Endothelial cell of umbilical vein (primary cell): ENCODE results near the gene GIT2. TPM values are rescaled to one million over a fixed set of nuclear protein-coding genes. Genes with fewer than 3 reads are reported as not detected.

Experiments used
- BruUV-seq: library from RNA; stranded (reverse); fragments of 400-500 nt; replicated peaks from 2 replicates; lab custom pipeline; 2021; lab: Mats Ljungman, UMichigan
- CTCF ChIA-PET: fragments of 300-600, 350-600 bp; sonication (Branson Sonifier 250); formaldehyde crosslinking; loops from one replicate; lab custom pipeline; 2021; ENCODE audit warnings: antibody characterized with exemption, inconsistent platforms; lab: Charles Lee
- POLR2A ChIA-PET: fragments of 300-600, 350-600 bp; sonication (Branson Sonifier 250); formaldehyde crosslinking; loops from one replicate; lab custom pipeline; 2021; ENCODE audit warnings: antibody characterized with exemption, inconsistent platforms; lab: Charles Lee
- DNase-seq: peaks from one replicate; pipeline ENCODE4 v3.0.0-alpha.2; 2011; ENCODE audit warnings: low read depth, low spot score
- FAIRE-seq: peaks from 2 replicates; lab custom pipeline; 2011; peaks lifted over from hg19 to GRCh38; lab: Jason Lieb, UNC
- H2AFZ ChIP-seq: 2 replicates; pipeline ENCODE4 v1.6.0; 2012; ENCODE audit warnings: low read depth, low read length, control low read depth, inconsistent platforms
- H3K27ac ChIP-seq: 2 replicates; pipeline ENCODE4 v1.5.1; 2011; ENCODE audit warnings: low read depth, mild to moderate bottlenecking, control low read depth, low read length, moderate library complexity; ENCODE audit not compliant: insufficient read depth
- H3K27me3 ChIP-seq, 2 experiments: 2 replicates each; pipeline versions ENCODE4 v1.6.0 to v1.6.1; 2011; ENCODE audit warnings: low read length in 2 of 2, mixed read lengths in 1 of 2; ENCODE audit not compliant: control insufficient read depth in 2 of 2, insufficient read depth in 2 of 2
- H3K36me3 ChIP-seq, 2 experiments: 2 replicates in 1 of 2; 3 replicates in 1 of 2; pipeline ENCODE4 v1.5.1; 2011; ENCODE audit warnings: low read length in 2 of 2, mild to moderate bottlenecking in 1 of 2, moderate library complexity in 1 of 2; ENCODE audit not compliant: control insufficient read depth in 2 of 2, insufficient read depth in 2 of 2; ENCODE audit errors: extremely low read depth in 1 of 2
- H3K4me1 ChIP-seq: 3 replicates; pipeline ENCODE4 v1.5.1; 2011; ENCODE audit warnings: mild to moderate bottlenecking, low read length; ENCODE audit not compliant: control insufficient read depth, insufficient read depth; ENCODE audit errors: extremely low read depth
- H3K4me2 ChIP-seq: 2 replicates; pipeline ENCODE4 v1.6.1; 2011; ENCODE audit warnings: low read length, control low read depth, mixed read lengths; ENCODE audit not compliant: insufficient read depth
- H3K4me3 ChIP-seq, 3 experiments: fragments of 200-600 bp in 1 of 3; sonication (generic), shearing (Covaris generic) in 1 of 3; replicated peaks in 1 of 3; 2 replicates each; pipeline ENCODE4 v1.5.1; 2011 to 2016; ENCODE audit warnings: control low read depth in 3 of 3, low read length in 3 of 3, mild to moderate bottlenecking in 2 of 3, inconsistent platforms in 1 of 3, low read depth in 1 of 3, moderate library complexity in 1 of 3; ENCODE audit not compliant: insufficient read depth in 1 of 3
- H3K79me2 ChIP-seq: 2 replicates; pipeline ENCODE4 v1.6.0; 2012; ENCODE audit warnings: low read length, inconsistent platforms; ENCODE audit not compliant: control insufficient read depth, insufficient read depth
- H3K9ac ChIP-seq: replicated peaks from 2 replicates; pipeline ENCODE3; 2011; ENCODE audit warnings: low read length, control low read depth; ENCODE audit not compliant: insufficient read depth; ENCODE audit errors: extremely low read depth
- H3K9me1 ChIP-seq: replicated peaks from 3 replicates; pipeline ENCODE4 v1.6.0; 2011; ENCODE audit warnings: mild to moderate bottlenecking, low read length; ENCODE audit not compliant: control insufficient read depth, insufficient read depth; ENCODE audit errors: extremely low read depth
- H3K9me3 ChIP-seq: replicated peaks from 2 replicates; pipeline ENCODE4 v1.5.1; 2012; ENCODE audit warnings: low read length, inconsistent platforms; ENCODE audit not compliant: control insufficient read depth, insufficient read depth
- H4K20me1 ChIP-seq: replicated peaks from 2 replicates; pipeline ENCODE3; 2011; ENCODE audit warnings: mild to moderate bottlenecking, low read length; ENCODE audit not compliant: control insufficient read depth, insufficient read depth; ENCODE audit errors: extremely low read depth
- CTCF ChIP-seq, 2 donors: IDR thresholded peaks; 1 replicate in 1 of 2; 2 replicates in 1 of 2; pipeline ENCODE4 v1.5.1; 2011; ENCODE audit warnings: low read length in 2 of 2, mild to moderate bottlenecking in 2 of 2, moderate library complexity in 2 of 2, control low read depth in 1 of 2, inconsistent platforms in 1 of 2, low read depth in 1 of 2; ENCODE audit not compliant: insufficient read depth in 1 of 2; ENCODE audit errors: extremely low read depth in 1 of 2
- GATA2 ChIP-seq: IDR thresholded peaks from 2 replicates; pipeline ENCODE4 v1.7.0; 2011; ENCODE audit warnings: low read depth, mild to moderate bottlenecking, moderate library complexity, mixed read lengths, low read length; ENCODE audit not compliant: insufficient read length, insufficient read depth
- JUN ChIP-seq: IDR thresholded peaks from 2 replicates; pipeline ENCODE4 v1.6.1; 2011; ENCODE audit warnings: borderline replicate concordance, low read depth; ENCODE audit not compliant: insufficient read length, insufficient read depth
- MYC ChIP-seq: IDR thresholded peaks from one replicate; pipeline ENCODE4 v1.6.1; 2011; ENCODE audit warnings: mild to moderate bottlenecking, low read depth, low read length
- POLR2A ChIP-seq: IDR thresholded peaks from 2 replicates; pipeline ENCODE4 v1.6.1; 2012; ENCODE audit warnings: low read depth, mild to moderate bottlenecking, control low read depth, low read length
- POLR2AphosphoS5 ChIP-seq: IDR thresholded peaks from 2 replicates; pipeline ENCODE4 v1.6.1; 2012; ENCODE audit warnings: low read depth, mild to moderate bottlenecking, control low read depth, low read length, moderate library complexity; ENCODE audit not compliant: insufficient read depth
- dilution Hi-C: fragments of 300-500 bp; cut with MboI; formaldehyde crosslinking; loops from one replicate; pipeline ENCODE4 v1.15.0; 2019; ENCODE audit warnings: low sequenced_read_pairs; ENCODE audit not compliant: extremely low pct_ligation_motif_present
- intact Hi-C: fragments of 100-400 bp; cut with micrococcal nuclease; formaldehyde crosslinking; loops from one replicate; pipeline ENCODE4 v1.10.0; 2022
- polyA plus RNA-seq, 4 experiments: library from polyadenylated mRNA; depleted of rRNA in 3 of 4; stranded (reverse) in 3 of 4; unstranded in 1 of 4; fragments of >200 nt; gene quantifications; 2 replicates each; pipeline versions ENCODE4 v1.2.1 to v1.2.3, GENCODE V29; 2011 to 2012; ENCODE audit warnings: missing spikeins in 1 of 4
- total RNA-seq: library from RNA; stranded (reverse); gene quantifications from 2 replicates; pipeline ENCODE4 v1.2.3, GENCODE V29; 2021

GIT2 gene
- total and polyA plus RNA-seq, 2 donors (not counting 3 experiments of a cell fraction or from before 2014, with no cell fraction given), result 37.3 to 77.2 TPM

- BruUV-seq, result no TSS peak
- peaks cover 10% of the 10 kb centered on the region for H3K4me1 ChIP-seq
- no peak overlapping the region for H3K4me3 ChIP-seq
- H3K4me2 ChIP-seq, result no peak overlapping the region
- intact Hi-C loops (no loop called here), dilution Hi-C loops (no loop called here)
- no peak for TF ChIP-seq MYC
- TF ChIP-seq GATA2, result no peak
- TF ChIP-seq POLR2A, result no peak
- no peak for TF ChIP-seq POLR2AphosphoS5
- no peak for TF ChIP-seq CTCF (IDR thresholded peaks at IDR 0.05; ENCODE audit: extremely low read depth in 1 of 2, insufficient read depth in 1 of 2, low read depth in 1 of 2, low read length in 2 of 2)
- TF ChIP-seq JUN, result no peak
- ChIA-PET POLR2A (no interaction called here), CTCF (interaction anchor here (1.2 to 1.4 kb wide), 2 partner anchors 21 to 428 kb away, joined by 3 to 5 read pairs; no protein-coding TSS in a partner anchor)
- no peaks in the 10 kb centered on the region for H3K27me3 ChIP-seq
- no peaks in the 10 kb centered on the region for H4K20me1 ChIP-seq
- no peak overlapping the region for H3K9ac ChIP-seq
- H3K27ac ChIP-seq, result no peak overlapping the region
- FAIRE-seq (no peak), DNase-seq (no peak)
- no peaks in the 10 kb centered on the region for H3K9me1 ChIP-seq
- no peaks in the 10 kb centered on the region for H3K36me3 ChIP-seq
- H2AFZ ChIP-seq, result no peak overlapping the region
- peaks cover 2% of the 10 kb centered on the region for H3K79me2 ChIP-seq
- H3K9me3 ChIP-seq, result no peaks in the 10 kb centered on the region
Observed at GRCh38 chr12:110002676-110003515, 6.7 kb upstream of the GIT2 start.
